SIG-M5 (cell line): ENCODE measurements around the gene ZNF557.

Experiments
- DNase-seq: peaks from one replicate; lab custom pipeline; 2025; lab: John Stamatoyannopoulos, UW

The ZNF557 gene

DNA sequence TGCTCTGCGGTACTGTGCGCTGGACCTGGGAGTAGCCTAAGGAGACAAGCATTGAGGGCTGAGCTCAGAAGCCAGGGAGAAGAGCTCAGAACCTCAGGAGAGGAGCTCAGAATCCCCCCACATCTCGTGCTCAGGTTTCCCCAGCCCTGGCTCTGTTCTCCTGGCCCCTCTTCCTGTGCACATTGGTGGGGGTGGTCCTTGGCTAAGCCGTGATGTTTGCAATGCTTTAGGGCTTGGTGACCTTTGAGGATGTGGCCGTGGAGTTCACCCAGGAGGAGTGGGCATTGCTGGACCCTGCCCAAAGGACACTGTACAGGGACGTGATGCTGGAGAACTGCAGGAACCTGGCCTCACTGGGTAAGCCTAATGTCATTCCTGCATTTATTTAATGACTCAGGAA lies 6.6 kb downstream of the ZNF557 start:
- DNase-seq, result no peak

DNA sequence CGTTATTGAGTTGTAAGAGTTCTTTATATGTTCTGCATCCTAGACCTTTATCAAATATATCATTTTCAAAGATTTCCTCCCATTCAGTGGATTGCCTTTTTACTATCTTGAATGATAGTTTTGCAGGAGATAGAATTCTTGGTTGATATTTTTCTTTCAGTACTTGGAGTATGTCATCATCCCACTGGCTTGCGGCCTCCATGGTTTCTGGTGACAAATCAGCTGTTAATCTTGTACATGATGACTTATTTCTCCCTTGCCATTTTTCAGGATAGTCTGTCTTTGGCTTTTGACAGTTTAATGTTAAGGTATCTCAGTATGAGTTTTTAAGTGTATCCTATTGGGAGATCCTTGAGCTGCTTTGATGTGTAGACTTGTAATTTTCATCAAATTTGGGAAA lies 8.5 kb downstream of the ZNF557 start:
- no peak for DNase-seq

DNA sequence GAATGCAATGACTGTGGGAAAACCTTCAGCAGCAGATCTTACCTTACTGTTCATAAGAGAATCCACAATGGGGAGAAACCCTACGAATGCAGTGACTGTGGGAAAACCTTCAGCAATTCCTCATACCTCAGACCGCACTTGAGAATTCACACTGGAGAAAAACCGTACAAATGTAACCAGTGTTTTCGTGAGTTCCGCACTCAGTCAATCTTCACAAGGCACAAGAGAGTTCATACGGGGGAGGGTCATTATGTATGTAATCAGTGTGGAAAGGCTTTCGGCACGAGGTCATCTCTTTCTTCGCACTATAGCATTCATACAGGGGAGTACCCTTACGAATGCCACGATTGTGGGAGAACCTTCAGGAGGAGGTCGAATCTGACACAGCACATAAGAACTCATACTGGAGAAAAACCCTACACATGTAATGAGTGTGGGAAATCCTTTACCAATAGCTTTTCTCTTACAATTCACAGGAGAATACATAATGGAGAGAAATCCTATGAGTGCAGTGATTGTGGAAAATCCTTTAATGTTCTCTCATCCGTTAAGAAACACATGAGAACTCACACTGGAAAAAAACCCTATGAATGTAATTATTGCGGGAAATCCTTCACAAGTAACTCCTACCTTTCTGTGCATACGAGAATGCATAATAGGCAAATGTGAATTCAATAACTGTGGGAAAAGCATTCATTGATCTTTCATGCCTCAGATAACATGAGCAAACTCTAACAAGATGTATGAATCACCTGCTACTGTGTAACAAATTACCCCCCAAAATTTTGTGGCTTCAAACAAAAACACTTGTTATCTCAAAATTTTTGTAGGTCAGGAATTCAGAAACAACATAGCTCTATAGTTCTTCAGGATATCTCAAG lies 13.8 kb downstream of the ZNF557 start:
- no peak for DNase-seq

DNA sequence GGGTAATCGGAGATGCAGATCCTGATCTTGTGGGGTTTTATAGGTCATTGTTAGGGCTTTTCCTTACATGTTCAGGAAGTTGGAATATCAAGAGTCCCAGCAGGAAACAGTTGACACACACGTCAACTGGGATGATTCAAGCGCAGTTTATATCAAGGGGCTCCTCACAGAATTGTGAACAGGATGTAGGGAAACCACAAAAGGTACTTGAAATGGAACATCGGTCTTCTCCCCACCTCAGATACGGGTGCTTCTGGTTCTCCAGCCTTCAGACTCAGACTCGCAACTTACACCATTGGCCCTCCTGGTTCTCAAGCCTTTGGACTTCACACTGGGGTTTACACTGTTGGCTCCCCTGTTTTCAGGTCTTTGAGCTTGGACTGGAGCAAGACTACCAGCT lies 19.5 kb downstream of the ZNF557 start:
- DNase-seq, result no peak

DNA sequence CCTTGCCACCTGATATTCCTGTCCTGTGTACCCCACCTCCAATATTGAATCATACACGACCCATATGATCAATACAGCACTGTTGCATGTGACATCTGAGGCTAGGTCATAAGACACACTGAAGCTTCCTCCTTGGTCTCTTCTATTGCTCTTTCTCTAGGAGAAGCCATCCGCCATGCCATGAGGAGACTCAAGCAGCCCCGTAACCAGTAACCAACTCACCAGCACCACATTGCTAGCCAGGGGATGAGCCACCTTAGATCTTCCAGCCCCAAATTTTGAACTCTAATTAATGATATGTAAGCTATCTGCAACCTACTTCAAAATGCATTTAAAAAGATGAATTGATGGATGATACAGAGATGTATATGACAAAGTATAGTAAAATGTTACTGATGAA lies 28.6 kb downstream of the ZNF557 start:
- no peak for DNase-seq

DNA sequence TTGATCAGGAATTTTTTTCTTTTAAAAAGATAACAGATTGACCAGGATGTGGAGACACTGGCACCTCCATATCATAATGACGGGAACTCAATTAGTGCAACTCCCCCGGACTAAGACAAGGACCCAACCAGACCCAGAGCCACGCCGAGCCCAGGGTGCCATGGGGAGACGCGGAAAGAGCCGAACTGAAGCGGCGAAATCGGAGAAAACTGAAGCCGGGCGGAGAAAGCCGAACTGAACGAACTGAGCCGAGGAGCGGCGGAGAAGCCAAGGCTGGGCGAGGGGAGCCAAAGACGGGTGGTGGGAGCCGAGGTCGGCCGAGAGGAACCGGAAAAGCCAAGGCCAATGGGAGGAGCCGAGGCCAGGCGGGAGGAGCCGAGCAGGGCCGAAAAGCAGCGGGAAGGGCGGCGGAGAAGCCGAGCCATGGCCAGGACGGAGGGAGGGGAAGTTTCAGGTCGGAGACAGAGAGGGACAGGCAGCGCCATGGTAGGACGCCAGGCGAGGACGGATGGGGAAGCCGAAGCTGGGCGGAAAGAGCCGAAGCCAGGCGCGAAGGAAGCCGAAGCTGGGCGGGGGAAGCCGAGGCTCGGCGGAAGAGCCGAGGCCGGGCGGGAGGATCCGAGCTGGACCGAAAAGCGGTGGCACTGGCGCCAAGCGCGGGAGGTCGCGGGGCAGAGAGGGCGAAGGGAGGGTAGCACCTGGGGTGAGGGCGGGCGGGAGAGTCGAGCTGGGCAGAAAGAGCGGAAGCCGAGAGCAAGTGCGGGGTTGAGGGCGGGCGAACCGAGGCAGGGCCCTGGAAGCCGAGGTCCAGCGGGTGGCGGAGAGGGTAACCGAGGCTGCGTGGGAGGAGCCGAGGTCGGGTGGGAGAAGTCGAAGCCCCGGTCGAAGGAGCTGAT lies 29.4 kb downstream of the ZNF557 start:
- peak; percentile 38 for DNase-seq

DNA sequence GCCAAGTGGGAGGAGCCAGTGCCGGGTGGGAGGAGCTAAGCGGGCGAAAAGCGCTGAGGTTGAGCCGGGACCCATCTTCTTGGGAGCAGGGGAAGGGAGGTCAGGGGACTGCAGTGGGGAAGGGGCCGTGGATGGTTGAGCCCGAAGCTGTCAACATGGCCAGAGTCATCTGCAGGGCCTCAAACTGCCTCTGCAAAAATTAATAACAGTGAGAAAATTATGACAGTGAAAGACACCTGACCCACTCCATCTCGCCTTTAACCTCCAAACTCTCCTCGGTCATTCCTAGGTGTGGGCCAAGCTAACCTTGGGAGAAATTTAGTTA lies 30.1 kb downstream of the ZNF557 start:
- DNase-seq, result no peak

DNA sequence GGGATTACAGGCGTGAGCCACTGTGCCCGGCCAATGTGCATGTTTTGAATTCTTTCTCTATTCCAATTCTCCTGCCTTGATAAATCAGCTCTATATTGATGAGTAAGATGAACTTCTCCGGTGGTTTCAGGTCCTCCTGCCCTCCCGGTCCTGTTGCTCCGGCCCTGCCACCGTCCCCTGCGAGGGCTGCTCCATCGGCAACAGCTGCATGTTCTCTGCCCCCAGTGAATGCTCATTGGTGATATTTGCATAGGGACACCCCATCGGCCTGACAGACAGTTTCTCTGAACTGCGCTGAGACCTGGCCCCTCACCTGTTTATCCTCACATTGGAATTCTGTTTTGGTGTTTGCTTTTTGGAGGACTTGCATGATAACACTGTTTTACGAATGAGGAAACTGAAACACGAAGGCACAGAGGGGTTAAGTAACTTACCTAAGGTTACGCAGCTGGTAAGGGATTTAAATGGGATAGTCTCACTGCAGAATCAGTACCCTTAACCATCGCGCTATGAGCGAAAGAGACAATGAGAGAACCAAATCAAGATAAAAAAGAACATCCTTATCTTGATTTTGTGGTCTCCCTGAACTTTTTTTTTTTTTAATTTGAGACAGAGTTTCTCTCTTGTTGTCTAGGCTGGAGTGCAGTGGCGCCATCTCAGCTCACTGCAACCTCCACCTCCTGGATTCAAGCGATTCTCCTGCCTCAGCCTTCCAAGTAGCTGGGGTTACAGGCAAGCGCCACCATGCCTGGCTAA lies 32.2 kb downstream of the ZNF557 start:
- DNase-seq, result no peak

DNA sequence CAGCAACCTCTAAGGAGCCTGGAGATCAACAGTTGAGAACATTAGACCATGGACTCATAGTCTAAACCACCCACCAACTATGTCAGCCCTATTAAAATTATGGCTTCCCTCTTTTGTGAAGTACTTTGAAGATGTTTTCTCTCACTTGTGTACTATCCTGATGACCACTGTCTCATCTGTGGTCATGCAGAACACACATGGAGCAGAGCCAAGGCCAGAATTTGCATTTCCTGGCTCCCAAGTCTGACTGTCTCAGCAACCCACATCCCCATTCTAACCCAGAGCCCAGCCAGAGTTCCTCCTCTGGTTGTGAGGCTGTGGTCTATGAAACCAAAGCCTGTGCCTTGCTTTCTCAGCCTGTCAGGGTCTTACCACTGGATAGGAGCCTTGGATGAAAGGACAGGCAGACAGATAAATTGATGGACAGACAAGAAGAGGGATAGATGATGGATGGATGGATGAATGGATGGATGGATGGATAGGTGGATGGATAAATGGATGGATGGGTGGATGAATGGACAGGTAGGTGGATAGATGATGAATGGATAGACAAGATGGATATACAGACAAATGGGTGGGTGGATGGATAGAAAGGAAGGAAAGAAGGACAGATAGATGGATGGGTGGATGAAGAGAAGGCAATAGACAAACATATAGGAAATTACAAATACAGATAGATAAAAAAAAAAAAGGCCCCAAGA lies 35.4 kb downstream of the ZNF557 start:
- no peak for DNase-seq

DNA sequence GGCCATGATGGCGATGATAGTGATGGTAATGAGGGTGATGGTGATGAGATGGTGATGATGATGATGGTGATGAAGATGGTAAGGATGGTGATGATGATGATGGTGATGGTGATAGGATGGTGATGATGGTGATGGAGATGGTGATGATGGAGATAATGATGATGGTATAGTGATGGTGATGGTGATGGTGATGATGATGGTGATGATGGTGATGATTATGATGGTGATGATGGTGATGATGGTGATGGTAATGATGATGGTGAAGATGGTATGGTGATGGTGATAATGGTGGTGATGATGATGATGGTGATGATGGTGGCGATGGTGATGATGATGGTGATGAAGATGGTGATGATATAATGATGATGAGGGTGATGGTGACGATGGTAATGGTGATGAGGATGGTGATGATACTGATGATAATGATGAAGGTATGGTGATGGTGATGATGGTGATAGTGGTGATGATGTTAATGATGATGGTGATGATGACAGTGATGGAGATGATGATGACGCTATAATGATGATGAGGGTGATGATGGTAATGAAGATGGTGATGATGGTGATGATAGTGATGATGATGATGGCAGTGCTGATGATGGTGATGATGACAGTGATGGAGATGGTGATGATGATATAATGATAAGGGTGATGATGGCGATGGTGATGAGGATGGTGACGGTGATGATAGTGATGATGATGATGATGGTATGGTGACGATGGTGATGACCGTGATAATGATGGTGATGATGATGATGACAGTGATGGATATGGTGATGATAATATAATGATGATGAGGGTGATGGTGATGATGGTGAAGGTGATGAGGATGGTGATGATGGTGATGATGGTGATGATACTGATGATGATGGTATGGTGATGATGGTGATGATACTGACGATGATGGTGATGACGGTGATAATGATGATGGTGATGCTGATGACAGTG lies 37.5 kb downstream of the ZNF557 start:
- no peak for DNase-seq

DNA sequence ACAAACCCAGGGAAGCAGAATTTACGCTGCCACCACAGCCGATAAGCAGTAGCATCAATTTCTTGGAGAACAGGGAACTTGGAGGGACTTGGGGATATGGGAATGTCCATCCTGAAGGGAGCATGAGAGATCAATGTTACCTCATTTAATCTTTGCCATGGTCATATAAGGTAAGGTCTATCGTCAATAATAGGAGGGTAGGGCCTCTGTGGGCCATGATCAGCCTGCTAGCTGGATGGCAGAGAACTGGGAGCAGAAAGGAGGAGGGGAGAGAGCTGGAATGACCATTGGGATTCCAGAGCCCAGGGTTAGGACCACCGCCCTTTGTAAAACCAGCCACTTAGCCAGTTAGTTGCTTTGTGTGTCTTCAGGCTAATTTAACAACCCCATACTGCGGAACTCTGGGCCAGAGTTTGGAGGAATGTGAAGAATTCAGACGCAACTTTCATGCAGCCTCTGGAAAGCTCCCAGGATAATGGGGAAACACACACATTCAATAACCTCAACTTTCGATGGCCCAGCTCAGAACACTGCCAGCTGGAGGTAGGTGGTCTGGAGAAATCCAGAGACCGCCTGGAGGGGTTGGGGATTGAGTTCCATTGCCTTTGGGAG lies 40.3 kb downstream of the ZNF557 start:
- no peak for DNase-seq

DNA sequence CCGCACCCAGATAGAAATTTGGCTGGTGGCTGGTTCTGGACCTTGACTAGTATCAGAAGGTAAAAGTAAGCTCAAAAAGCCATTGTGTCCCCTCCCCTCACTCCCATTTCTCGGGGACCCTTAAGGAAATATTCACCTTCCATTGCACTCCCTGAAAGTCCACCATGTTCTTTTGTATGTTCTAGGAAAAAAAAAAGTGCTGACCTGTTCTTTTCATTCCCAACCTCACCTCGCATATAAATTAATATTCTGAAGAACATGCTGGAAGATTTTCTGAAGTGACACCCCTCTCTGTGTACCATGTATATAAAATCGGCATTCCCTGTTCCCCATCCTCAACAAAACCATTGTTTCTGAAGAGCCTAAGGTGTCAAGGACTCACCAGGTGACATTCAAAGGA lies 43.2 kb downstream of the ZNF557 start:
- DNase-seq, result no peak

DNA sequence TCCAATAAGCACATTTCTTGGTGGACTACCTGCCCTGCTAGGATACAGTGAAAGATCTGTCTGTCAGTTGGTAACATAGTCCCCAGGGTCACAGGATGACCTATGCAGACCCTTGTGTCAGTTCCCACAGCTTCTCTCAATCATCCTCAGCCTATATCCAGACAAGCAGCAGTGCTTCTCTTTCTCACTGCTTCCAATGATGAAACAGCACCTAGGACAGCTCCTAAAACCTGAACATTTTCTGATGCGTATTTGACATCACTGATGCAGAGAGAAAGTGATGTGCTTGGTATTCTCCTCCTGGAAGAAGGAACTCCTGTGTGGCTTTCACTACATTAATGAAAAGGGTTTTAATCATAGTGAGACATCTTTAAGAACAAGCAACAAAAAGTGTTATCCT lies 43.7 kb downstream of the ZNF557 start:
- no peak for DNase-seq

DNA sequence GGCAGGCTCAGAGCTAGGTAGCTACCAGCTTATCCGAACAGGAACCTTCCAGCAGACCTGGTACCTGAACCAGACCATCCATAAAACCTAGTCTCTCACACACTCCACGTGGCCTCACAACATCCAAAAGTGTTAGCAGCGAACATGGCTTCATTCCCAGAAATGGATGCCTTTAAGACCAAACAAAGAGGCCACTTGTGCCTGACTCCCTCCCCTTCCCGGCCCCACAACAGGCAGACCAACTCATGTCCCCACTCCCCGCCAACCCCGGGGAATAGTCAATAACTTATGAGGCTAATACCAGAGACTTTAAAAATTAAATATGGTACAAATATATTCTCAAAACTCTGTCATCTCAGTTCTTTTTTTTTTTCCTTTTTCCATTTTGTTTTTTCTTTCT lies 46.2 kb downstream of the ZNF557 start:
- no peak for DNase-seq

DNA sequence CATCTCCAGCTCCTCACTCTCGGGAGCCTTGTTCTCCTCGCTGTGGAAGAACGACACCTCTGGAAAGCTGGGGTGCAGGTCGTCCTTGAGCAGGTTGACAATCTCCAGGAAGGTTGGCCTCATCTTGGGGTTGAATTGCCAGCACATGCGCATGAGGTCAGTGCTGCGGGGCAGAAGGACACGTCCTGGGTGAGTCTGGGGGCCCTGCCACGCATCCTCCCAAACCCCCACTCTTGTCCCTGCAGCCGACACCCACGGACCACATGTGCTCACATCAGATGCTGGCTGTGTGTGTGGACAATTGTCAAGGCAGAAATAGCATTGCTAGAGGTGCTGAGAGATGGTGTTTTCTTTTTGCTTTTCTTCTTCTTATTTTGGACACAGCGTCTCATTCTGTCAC lies 47.7 kb downstream of the ZNF557 start:
- no peak for DNase-seq

DNA sequence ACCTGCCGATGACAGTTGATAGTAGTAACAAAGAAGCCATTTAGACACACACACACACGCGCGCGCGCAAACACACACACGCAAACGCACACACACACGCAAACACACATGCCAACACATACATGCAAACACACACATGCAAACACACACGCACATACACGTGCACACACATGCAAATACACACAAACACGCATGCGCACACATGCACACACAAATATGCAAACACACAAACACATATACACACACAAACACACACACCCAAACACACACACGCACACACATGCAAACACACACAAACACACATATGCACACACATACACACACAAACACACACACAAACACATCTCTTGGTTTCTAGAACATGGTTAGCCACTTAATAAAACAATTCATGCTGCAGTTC lies 50.1 kb downstream of the ZNF557 start:
- DNase-seq, result no peak

DNA sequence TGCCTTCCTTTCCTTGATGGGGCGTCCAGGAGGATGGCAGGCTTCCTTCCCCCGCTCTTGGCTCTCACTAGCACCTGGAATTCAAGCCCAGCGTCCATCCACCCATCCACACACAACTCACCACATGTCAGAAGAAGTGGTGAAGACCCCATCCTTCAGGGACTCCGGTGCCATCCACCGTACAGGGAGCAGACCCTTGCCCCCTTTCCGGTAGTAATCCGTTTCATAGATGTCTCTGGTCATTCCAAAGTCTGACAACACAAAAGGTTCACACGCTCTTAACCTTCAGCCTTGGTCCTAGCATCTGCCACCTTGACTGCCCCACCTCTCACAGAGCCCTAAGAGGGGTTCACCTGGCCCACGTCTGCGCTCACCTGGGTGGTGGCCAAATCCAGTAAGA lies 51.0 kb downstream of the ZNF557 start:
- DNase-seq, result no peak

DNA sequence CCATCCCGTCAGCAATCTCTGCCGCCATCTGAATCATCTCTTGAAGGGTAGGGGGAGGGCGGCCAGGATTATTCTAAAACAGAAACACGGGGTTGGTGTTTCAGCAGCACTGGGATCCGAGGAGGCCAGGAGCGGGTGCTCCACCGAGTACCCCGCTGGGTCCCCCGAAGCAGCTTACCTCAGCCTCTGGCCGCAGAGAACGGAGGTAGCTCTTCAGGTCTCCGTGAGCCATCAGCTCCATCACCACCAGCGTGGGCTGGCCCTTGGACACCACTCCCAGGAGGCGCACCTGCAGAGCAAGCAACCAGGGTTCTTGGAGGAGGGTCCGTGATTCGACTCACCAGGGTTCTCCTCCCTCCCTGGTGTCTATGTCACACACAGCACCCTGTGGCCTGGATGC lies 53.2 kb downstream of the ZNF557 start:
- DNase-seq, result no peak

DNA sequence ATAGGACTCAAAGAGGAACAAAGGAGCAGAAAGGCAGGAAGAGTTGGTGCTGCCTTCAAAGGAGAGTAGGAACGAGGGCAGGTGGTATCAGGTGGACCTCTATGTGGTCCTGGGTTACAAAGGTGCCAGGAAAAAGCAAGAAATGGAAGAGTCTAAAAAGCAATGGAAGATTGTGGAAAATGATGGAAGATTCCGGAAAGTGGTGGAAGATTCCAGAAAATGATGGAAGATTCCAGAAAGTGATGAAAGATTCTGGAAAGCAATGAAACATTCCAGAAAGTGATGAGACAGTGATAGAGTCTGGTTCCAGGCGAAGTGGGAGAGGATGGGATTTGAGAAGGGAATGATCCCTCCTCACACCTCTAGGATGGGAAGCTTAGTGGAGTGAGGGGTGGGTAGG lies 55.3 kb downstream of the ZNF557 start:
- no peak for DNase-seq

DNA sequence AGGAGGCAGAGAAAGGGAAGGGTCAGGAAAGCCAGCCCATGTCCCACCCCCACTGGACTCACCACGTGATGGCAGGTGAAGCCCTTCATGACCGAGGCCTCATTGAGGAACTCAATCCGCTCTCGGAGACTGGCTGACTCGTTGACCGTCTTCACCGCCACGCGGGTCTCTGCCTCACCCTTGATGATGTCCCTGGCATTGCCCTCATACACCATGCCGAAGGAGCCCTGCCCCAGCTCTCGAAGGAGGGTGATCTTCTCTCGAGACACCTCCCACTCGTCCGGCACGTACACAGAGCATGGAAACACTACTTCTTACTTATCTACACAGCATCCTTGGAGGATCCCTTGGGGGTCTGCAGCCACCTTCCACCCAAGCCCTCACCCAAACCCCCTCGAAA lies 55.7 kb downstream of the ZNF557 start:
- DNase-seq, result no peak
